ENCODE measurements around the gene TM7SF2.

DNA sequence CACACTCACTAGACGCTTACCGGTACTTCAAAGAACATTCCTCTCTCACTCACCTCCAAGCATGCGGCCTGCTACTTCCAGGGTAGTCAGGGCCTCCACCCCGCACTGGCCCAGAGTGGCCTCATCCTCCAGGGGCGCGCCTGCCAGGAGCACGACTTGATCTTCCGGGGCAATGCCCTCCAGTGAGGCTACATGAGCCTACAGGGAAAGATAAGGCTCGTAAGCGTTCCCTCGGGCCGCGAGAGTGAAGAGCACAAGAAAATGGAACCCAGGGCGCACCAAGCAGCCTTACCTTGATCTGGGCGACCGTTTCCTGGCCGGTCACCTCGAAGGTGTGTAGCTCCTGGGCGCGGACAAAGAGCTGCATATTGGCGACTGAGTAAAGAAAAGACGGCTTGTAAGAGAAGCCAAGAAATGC, 9.8 kb downstream of the TM7SF2 start:
- TF ChIP-seq, protein P1, sequence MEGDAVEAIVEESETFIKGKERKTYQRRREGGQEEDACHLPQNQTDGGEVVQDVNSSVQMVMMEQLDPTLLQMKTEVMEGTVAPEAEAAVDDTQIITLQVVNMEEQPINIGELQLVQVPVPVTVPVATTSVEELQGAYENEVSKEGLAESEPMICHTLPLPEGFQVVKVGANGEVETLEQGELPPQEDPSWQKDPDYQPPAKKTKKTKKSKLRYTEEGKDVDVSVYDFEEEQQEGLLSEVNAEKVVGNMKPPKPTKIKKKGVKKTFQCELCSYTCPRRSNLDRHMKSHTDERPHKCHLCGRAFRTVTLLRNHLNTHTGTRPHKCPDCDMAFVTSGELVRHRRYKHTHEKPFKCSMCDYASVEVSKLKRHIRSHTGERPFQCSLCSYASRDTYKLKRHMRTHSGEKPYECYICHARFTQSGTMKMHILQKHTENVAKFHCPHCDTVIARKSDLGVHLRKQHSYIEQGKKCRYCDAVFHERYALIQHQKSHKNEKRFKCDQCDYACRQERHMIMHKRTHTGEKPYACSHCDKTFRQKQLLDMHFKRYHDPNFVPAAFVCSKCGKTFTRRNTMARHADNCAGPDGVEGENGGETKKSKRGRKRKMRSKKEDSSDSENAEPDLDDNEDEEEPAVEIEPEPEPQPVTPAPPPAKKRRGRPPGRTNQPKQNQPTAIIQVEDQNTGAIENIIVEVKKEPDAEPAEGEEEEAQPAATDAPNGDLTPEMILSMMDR (conservative IDR thresholded peaks at IDR 0.05; ENCODE audit: low read depth, low read length): no peak
- TF ChIP-seq EZH2 (IDR thresholded peaks at IDR 0.05; ENCODE audit: borderline replicate concordance, low read depth, low read length, poor library complexity, severe bottlenecking): no peak
